H9 (cell line): ENCODE results near the gene CALHM1. TPM values are rescaled to one million over a fixed set of nuclear protein-coding genes. Genes with fewer than 3 reads are reported as not detected.

Experiments
- DNase-seq: peaks from one replicate; pipeline ENCODE4 v3.0.0-alpha.2; 2017
- H2AFZ ChIP-seq: one replicate; pipeline ENCODE4 v1.6.1; 2013; ENCODE audit warnings: mild to moderate bottlenecking, low read length, control low read depth, moderate library complexity
- H2AK5ac ChIP-seq: 2 replicates; pipeline ENCODE4 v1.6.1; 2013; ENCODE audit warnings: low read length, control low read depth, mixed read lengths; ENCODE audit not compliant: insufficient read length
- H2BK120ac ChIP-seq: one replicate; pipeline ENCODE4 v1.6.1; 2013; ENCODE audit warnings: low read depth, mild to moderate bottlenecking, low read length, control low read depth, inconsistent platforms; ENCODE audit not compliant: poor library complexity, severe bottlenecking
- H2BK12ac ChIP-seq: 2 replicates; pipeline ENCODE4 v1.6.1; 2013; ENCODE audit warnings: low read length, control low read depth, mixed read lengths, low read depth; ENCODE audit not compliant: insufficient read length
- H2BK15ac ChIP-seq: 2 replicates; pipeline ENCODE4 v1.6.1; 2013; ENCODE audit warnings: low read depth, low read length, control low read depth
- H2BK20ac ChIP-seq: one replicate; pipeline ENCODE4 v1.6.1; 2013; ENCODE audit warnings: low read depth, mild to moderate bottlenecking, low read length, control low read depth, inconsistent platforms; ENCODE audit not compliant: poor library complexity, severe bottlenecking
- H2BK5ac ChIP-seq: 2 replicates; pipeline ENCODE4 v1.6.1; 2013; ENCODE audit warnings: low read length, control low read depth, mixed read lengths; ENCODE audit not compliant: insufficient read length
- H3K14ac ChIP-seq: 2 replicates; pipeline ENCODE4 v1.6.1; 2013; ENCODE audit warnings: low read length, control low read depth; ENCODE audit not compliant: insufficient read depth
- H3K18ac ChIP-seq: 2 replicates; pipeline ENCODE4 v1.6.1; 2013; ENCODE audit warnings: low read depth, mild to moderate bottlenecking, mixed read lengths, low read length, control low read depth; ENCODE audit not compliant: insufficient read length
- H3K23ac ChIP-seq: 2 replicates; pipeline ENCODE4 v1.6.1; 2013; ENCODE audit warnings: low read length, control low read depth, mixed read lengths, low read depth; ENCODE audit not compliant: insufficient read length
- H3K23me2 ChIP-seq: 2 replicates; pipeline ENCODE4 v1.6.1; 2013; ENCODE audit warnings: low read depth, mild to moderate bottlenecking, mixed read lengths, low read length, control low read depth; ENCODE audit not compliant: insufficient read length, poor library complexity, severe bottlenecking
- H3K27ac ChIP-seq: 2 replicates; pipeline ENCODE4 v1.5.1; 2013; ENCODE audit warnings: low read length, control low read depth, mixed read lengths, low read depth; ENCODE audit not compliant: insufficient read length
- H3K27me3 ChIP-seq: 2 replicates; pipeline ENCODE4 v1.6.1; 2013; ENCODE audit warnings: low read length, control low read depth, inconsistent platforms; ENCODE audit not compliant: insufficient read depth
- H3K4ac ChIP-seq: 2 replicates; pipeline ENCODE4 v1.6.1; 2013; ENCODE audit warnings: low read depth, mild to moderate bottlenecking, control low read depth, inconsistent platforms, low read length, moderate library complexity
- H3K4me1 ChIP-seq: 2 replicates; pipeline ENCODE4 v1.6.1; 2013; ENCODE audit warnings: low read length, control low read depth, inconsistent platforms; ENCODE audit not compliant: insufficient read depth
- H3K4me2 ChIP-seq: 2 replicates; pipeline ENCODE4 v1.6.1; 2013; ENCODE audit warnings: low read length, control low read depth, mixed read lengths; ENCODE audit not compliant: insufficient read length, insufficient read depth
- H3K56ac ChIP-seq: 2 replicates; pipeline ENCODE4 v1.6.1; 2013; ENCODE audit warnings: low read depth, mild to moderate bottlenecking, mixed read lengths, low read length, control low read depth; ENCODE audit not compliant: insufficient read length
- H3K79me1 ChIP-seq: 2 replicates; pipeline ENCODE4 v1.6.1; 2013; ENCODE audit warnings: low read depth, mild to moderate bottlenecking, moderate library complexity, low read length, control low read depth, inconsistent platforms; ENCODE audit not compliant: insufficient read depth, poor library complexity, severe bottlenecking
- H3K79me2 ChIP-seq: 2 replicates; pipeline ENCODE4 v1.6.1; 2013; ENCODE audit warnings: low read length, control low read depth, inconsistent platforms; ENCODE audit not compliant: insufficient read depth
- H3K9ac ChIP-seq: 2 replicates; pipeline ENCODE4 v1.6.1; 2013; ENCODE audit warnings: low read length, control low read depth, mixed read lengths; ENCODE audit not compliant: insufficient read length; ENCODE audit errors: extremely low read depth
- H3K9me3 ChIP-seq: one replicate; pipeline ENCODE4 v1.6.1; 2013; ENCODE audit warnings: low read depth, low read length, inconsistent platforms; ENCODE audit not compliant: control insufficient read depth
- H3T11ph ChIP-seq: one replicate; pipeline ENCODE4 v1.6.1; 2013; ENCODE audit warnings: mild to moderate bottlenecking, low read length, control low read depth, inconsistent platforms
- H4K20me1 ChIP-seq: one replicate; pipeline ENCODE4 v1.6.1; 2013; ENCODE audit not compliant: control insufficient read depth, insufficient read length, insufficient read depth
- H4K5ac ChIP-seq: 2 replicates; pipeline ENCODE4 v1.6.1; 2013; ENCODE audit warnings: low read depth, mild to moderate bottlenecking, mixed read lengths, low read length, control low read depth; ENCODE audit not compliant: insufficient read length
- H4K8ac ChIP-seq: replicated peaks from 2 replicates; pipeline ENCODE4 v1.6.1; 2013; ENCODE audit warnings: low read length, control low read depth, mixed read lengths, low read depth; ENCODE audit not compliant: insufficient read length
- H4K91ac ChIP-seq: 2 replicates; pipeline ENCODE4 v1.6.1; 2013; ENCODE audit warnings: low read depth, mild to moderate bottlenecking, moderate library complexity, mixed read lengths, low read length, control low read depth; ENCODE audit not compliant: insufficient read length
- H3K27ac Mint-ChIP-seq, 3 experiments: 2 replicates in 2 of 3; 3 replicates in 1 of 3; pipeline ENCODE4 v1.8.0; 2020 to 2021; ENCODE audit warnings: mixed read lengths in 3 of 3, mild to moderate bottlenecking in 1 of 3, moderate library complexity in 1 of 3
- H3K27me3 Mint-ChIP-seq: 2 replicates; pipeline ENCODE4 v1.8.0; 2021; ENCODE audit warnings: low read depth, mild to moderate bottlenecking, moderate library complexity, mixed read lengths
- H3K36me3 Mint-ChIP-seq, 3 experiments: 2 replicates in 2 of 3; 3 replicates in 1 of 3; pipeline ENCODE4 v1.8.0; 2020 to 2021; ENCODE audit warnings: low read depth in 3 of 3, mixed read lengths in 3 of 3; ENCODE audit not compliant: insufficient read depth in 1 of 3
- H3K4me1 Mint-ChIP-seq, 2 experiments: 2 replicates each; pipeline ENCODE4 v1.8.0; 2020; ENCODE audit warnings: mixed read lengths in 2 of 2
- H3K4me3 Mint-ChIP-seq, 2 experiments: 2 replicates in 1 of 2; 3 replicates in 1 of 2; pipeline ENCODE4 v1.8.0; 2020 to 2021; ENCODE audit warnings: mild to moderate bottlenecking in 2 of 2, mixed read lengths in 2 of 2, moderate library complexity in 1 of 2
- H3K9me3 Mint-ChIP-seq, 2 experiments: 2 replicates in 1 of 2; 3 replicates in 1 of 2; pipeline ENCODE4 v1.8.0; 2020; ENCODE audit warnings: mild to moderate bottlenecking in 2 of 2, mixed read lengths in 2 of 2, moderate library complexity in 1 of 2
- CTCF ChIP-seq: fragments of 200-600 bp; sonication (generic); conservative IDR thresholded peaks from 3 replicates; pipeline ENCODE4 v1.8.0; 2021; ENCODE audit warnings: antibody characterized with exemption, mild to moderate bottlenecking
- WGBS: extraction: QIAGEN DNeasy Blood & Tissue Kit; methylation state at CpG from one replicate; pipeline ENCODE4 v1.1.7; 2013; ENCODE audit warnings: missing lambda C conversion rate, low lambda C conversion rate, mixed read lengths; ENCODE audit not compliant: insufficient read length; ENCODE audit errors: extremely low coverage; 5-methylcytosine and 5-hydroxymethylcytosine counted together
- total RNA-seq: library from RNA; stranded (reverse); gene quantifications from 2 replicates; pipeline ENCODE4 v1.2.1, GENCODE V29; 2021

Gene CALHM1
- total RNA-seq, 1 experiment from 2014 or later: 0.13 TPM

- Mint-ChIP-seq H3K36me3 (no peaks in the 10 kb centered on the region), H3K4me3 (peak overlapping the region; percentile 74 to 85), H3K4me1 (peaks cover 17 to 21% of the 10 kb centered on the region in 2 experiments), H3K9me3 (no peaks in the 10 kb centered on the region), H3K27ac (no peak overlapping the region), H3K27me3 (peaks cover 74% of the 10 kb centered on the region)
- Histone ChIP-seq H3K4ac (no peak overlapping the region), H2AFZ (no peak overlapping the region), H4K20me1 (no peaks in the 10 kb centered on the region), H3K18ac (no peak overlapping the region), H3T11ph (no peak overlapping the region), H3K4me1 (no peaks in the 10 kb centered on the region; the same call in 1 of the 2 replicates), H3K23ac (no peak overlapping the region), H2AK5ac (no peak overlapping the region), H3K9ac (no peak overlapping the region), H4K5ac (no peak overlapping the region), H2BK5ac (no peak overlapping the region), H4K91ac (no peak overlapping the region), H3K9me3 (no peaks in the 10 kb centered on the region), H3K4me2 (peak overlapping the region; percentile 39), H3K79me1 (no peaks in the 10 kb centered on the region), H2BK15ac (no peak overlapping the region), H2BK20ac (no peak overlapping the region), H3K79me2 (no peaks in the 10 kb centered on the region), H3K23me2 (peaks cover 4% of the 10 kb centered on the region), H2BK12ac (no peak overlapping the region), H3K27ac (no peak overlapping the region), H3K14ac (no peak overlapping the region; the same call in 1 of the 2 replicates), H4K8ac (no peak overlapping the region), H3K27me3 (peaks cover 10% of the 10 kb centered on the region; the same call in 1 of the 2 replicates), H2BK120ac (no peak overlapping the region), H3K56ac (no peak overlapping the region)
- DNase-seq: no peak
- WGBS: no CpG with 5 or more reads among the region's 92 CpGs
- no peak for TF ChIP-seq CTCF
These were observed 35.5 kb upstream of the CALHM1 start for GRCh38 chr10:103493916-103494877.
